Putamen (tissue), 1 donor: ENCODE results near the gene SKAP1.

ENCODE experiments used
- DNase-seq: peaks from one replicate; pipeline ENCODE4 v3.0.0-alpha.2; 2016; ENCODE audit warnings: low spot score

SKAP1 gene

DNA sequence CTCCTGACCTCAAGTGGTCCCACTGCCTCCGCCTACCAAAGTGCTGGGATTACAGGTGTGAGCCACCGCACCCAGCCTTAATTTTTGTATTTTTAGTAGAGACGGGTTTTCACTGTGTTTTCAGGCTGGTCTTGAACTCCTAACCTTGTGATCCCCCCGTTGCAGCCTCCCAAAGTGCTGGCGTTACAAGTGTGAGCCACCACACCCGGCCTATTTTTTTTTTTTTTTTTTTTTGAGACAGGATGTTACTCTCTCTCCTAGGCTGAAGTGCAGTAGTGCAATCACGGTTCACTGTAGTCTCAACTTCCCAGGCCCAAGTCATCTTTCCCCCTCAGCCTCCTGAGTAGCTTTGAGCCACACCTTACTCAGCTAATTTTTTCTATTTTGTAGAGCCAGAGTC, 325.6 kb downstream of the SKAP1 start:
- DNase-seq: no peak

DNA sequence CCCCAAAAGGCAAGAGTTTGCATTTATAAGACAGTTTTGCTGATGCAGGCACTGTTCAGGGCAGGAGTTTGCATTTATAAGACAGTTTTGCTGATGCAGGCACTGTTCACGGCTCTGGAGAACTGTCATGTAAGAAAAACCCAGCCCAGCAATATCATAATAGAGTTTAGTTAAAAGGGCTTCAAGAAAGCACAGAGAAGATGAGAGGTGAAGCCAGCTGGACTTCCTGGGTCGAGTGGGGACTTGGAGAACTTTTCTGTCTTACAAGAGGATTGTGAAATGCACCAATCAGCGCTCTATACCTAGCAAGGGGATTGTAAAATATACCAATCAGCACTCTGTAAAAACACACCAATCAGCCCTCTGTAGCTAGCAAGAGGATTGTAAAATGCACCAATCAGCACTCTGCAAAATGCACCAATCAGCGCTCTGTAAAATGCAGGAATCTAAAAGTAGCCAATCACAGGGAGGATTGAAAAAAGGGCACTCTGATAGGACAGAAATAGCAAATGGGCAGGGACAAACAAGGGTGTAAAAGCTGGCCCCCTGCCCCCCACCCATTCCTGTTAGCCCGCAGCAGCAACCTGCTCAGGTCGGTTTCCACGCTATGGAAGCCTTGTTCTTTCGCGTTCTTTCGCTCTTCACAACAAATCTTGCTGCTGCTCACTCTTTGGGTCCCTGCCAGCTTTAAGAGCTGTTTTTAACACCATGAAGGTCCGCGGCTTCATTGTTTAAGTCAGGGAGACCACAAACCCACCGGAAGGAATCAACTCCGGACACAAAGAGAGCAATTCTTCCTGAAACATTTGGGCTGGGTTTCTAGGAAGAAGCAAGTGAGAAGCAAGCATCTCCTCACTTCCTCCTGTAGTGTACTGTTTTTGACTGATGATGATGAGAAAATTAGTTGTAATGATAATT, 327.0 kb downstream of the SKAP1 start:
- DNase-seq: no peak

DNA sequence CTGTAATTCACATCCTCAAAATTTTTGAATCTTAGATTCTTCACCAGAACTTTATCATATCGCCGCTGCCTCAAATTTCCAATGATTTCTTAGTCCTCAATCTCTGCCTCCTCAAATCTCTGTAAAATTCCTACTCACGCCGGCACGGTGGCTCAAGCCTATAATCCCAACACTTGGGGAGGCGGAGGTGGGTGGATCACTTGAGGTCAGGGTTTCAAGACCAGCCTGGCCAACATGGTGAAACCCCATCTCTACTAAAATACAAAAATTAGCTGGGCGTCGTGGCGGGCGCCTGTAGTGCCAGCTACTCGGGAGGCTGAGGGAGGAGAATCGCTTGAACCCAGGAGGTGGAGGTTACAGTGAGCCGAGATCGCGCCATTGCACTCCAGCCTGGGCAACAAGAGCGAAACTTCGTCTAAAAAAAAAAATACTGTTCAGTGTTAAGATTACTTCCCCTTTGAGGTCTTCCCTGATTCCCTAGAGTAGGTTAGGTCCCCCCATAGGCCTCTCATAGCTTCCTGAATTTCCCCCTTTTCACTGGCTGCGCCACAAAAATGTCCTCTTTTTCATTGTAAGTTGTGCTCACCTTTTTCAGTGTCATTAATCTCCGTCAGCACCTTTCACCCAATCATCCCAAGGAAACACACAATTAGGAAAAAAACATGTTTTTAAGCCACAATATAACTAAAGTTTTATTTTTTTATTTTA, 327.8 kb downstream of the SKAP1 start:
- no peak for DNase-seq

DNA sequence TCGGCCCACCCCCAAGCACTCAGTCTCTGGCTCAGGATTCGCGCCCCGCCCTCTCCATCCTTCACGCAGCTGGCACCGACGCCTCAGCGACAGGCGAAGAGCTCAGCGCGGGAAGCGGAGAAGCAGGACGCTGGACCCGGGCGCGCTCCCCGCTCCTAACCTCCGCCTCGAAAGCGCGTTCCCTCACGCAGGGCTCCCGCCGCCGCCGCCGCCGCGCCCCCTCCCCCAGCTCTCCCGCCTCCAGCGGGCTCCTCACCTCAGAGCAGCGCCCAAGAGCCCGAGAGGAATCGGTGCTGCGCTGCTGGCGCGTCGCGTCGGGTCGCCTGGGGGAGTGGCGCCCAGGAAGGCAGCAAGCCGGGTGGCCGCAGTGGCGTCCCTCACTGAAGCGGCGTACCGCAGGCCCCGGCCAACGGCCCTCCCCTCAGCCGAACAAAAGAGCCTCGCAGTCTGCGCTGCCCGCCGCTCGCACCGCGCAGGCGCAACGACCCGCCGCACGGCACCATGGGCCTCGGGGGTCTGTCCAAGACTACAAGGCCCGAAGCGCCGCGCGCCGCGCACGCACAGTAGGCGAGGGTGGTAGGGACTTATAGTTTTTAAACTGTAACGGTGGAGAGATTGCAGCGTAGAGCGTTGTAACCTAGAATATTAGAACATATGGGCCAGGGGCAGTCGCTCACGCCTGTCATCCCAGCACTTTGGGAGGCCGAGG, 328.8 kb downstream of the SKAP1 start, which contains the start of gene CBX1:
Gene CBX1 (minus strand): TSS at position 467 of the 709 bp plus-strand sequence. CDS start 24,474 bp downstream, outside the sequence.
- peak; percentile 94 for DNase-seq

DNA sequence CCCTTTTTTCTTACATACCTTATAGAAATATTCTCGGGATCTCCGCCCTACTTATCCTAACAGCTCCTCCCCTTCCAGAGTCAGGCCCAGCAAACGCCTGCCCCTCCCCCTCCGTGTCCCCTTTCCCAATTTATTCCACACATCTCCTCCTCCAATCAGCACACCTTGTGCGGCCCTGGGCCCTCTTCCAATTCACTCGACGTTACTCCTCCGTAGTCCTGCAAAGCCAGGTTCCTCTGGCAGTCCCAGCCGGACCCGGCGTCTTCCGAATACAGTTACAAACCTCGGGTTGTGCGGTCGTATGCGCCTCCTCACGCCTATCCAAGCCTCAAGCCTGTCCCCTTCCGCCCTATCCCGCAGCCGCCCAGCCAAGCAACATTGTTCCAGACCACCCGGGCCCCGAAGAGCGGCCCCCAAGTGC, 329.4 kb downstream of the SKAP1 start:
- DNase-seq: peak; percentile 35

DNA sequence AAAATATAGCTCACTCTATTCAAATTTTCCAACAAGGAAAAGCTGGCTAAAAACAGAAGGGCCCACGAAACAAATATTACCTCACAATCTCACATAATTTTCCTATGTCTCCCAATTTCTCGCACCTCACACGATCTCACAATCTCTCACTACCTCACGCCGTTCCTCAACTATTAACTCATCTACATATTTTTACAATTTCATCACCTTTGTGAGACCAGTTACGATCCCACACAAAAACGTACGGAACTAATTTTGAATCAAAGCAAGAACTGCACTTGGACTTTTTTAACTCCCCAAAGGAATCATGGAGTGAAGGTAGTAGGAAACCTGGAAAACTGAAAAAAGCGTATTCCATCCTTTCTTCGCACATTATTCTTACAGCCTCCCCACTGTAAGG, 329.9 kb downstream of the SKAP1 start:
- no peak for DNase-seq

DNA sequence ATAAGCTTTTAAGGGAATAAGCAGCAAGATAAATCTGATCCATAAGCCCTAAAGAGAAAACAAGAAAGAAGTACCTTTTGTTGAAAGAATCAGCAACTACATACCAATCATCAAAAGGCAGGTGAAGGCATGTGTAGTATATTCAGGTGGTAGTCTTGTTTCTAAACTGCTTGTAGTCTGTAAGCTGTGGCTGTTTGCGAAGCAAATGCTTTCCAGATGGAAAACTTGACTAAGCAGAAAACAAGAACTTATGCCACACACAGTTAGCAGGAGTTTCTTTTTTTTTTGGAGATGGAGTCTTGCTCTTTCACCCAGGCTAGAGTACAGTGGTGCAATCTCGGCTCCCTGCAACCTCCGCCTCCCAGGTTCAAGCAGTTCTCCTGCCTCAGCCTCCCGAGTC, 334.4 kb downstream of the SKAP1 start:
- DNase-seq: no peak

DNA sequence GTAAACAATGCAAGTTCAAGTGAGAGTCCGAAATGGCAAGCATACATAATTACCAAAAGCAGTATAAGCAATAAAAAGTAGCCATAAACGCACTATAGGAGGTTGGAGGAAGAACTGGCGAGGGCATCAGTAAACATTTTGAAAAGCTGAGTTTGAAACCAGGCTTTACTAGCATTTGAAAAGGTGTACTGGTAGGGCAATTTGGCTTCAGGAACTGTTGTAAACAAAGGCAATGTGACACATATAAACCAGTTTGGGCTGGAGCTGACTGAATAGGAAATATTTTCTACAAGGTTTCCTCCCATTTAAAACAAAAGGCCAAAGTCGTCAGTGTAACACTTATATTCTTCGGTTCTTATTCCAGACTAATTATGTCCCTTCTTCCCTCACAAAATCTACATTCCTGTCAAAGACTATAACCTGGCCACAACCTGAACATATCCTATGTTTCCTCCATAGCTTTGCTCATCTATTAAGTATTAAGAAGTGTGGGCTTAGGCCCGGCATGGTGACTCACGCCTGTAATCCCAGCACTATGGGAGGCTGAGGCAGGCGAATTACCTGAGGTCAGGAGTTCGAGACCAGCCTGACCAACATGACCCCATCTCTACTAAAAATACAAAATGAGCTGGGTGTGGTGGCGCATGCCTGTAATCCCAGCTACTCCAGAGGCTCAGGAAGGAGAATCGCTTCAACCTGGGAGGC, 336.5 kb downstream of the SKAP1 start:
- no peak for DNase-seq

DNA sequence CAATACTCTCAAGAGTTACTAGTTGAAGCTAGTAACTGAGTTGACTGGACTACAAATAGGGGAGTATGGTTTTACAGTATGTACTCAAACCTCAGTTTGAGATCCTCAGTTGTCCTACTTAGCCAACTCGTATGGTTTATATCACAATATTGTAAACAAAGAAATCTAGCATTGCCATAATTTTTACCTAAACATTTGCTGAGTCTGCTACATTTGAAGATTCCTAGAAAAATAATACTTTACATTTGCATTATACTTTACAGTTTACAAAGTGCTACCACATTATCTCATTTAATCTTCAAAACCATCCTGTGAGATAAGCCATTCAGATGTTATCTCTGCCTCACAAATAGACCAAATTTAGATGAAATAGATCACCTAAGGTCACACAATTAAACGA, 345.1 kb downstream of the SKAP1 start:
- DNase-seq: no peak
